ENCODE data around the gene SLC12A4. TPM values are rescaled to one million over a fixed set of nuclear protein-coding genes. Genes with fewer than 3 reads are reported as not detected.

The SLC12A4 gene
- total and polyA plus RNA-seq, 2 of the 13 experiments (the other 11 are each of a cell fraction or from before 2014, with no cell fraction given) = 65.1 to 84.3 TPM

DNA sequence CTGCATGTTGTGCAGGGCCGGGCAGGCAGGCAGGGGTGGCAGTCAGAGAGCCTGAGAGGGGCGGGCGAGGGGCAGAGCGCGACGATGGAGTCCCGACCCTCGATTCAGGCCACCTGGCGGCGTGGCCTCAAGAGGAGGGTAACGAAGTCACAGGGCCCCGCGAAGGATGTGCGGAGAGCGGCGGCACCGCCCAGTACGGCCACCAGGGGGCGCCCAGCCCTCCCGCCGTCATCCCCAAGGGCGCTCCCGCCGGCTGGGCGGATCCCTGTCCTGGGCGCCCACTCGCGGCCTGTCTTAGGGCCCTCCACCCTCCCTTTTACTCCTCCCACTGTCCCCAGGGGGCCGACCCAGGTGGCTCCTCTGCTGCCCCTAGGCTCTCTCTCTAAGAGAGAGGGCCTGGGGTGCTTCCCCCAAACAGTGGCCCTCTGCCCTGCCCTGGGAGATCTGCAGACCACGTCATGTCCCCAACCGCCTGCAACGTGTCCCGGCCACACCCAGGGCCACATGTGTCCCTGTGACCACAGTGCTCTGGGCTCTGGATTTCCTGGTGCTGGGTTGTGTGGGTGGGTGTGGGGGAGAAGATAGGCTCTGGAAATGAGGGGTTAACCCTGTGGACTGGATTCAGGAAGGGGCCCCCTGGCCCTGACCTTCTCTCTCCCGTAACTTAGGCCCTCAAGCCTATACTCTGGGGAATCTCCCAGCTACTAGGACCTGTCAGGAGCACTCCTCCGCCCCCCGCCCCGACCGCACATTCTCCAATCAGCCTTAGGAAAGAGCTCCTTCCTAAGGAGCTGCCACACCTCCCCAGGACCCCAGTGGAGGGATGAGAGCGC lies 25.0 kb upstream of the SLC12A4 start (continued):
- TF ChIP-seq, protein P1, sequence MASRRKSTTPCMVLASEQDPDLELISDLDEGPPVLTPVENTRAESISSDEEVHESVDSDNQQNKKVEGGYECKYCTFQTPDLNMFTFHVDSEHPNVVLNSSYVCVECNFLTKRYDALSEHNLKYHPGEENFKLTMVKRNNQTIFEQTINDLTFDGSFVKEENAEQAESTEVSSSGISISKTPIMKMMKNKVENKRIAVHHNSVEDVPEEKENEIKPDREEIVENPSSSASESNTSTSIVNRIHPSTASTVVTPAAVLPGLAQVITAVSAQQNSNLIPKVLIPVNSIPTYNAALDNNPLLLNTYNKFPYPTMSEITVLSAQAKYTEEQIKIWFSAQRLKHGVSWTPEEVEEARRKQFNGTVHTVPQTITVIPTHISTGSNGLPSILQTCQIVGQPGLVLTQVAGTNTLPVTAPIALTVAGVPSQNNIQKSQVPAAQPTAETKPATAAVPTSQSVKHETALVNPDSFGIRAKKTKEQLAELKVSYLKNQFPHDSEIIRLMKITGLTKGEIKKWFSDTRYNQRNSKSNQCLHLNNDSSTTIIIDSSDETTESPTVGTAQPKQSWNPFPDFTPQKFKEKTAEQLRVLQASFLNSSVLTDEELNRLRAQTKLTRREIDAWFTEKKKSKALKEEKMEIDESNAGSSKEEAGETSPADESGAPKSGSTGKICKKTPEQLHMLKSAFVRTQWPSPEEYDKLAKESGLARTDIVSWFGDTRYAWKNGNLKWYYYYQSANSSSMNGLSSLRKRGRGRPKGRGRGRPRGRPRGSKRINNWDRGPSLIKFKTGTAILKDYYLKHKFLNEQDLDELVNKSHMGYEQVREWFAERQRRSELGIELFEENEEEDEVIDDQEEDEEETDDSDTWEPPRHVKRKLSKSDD (CRISPR knock-in tag; IDR thresholded peaks at IDR 0.05; ENCODE audit: low read depth) = no peak
- TF ChIP-seq, protein P2, sequence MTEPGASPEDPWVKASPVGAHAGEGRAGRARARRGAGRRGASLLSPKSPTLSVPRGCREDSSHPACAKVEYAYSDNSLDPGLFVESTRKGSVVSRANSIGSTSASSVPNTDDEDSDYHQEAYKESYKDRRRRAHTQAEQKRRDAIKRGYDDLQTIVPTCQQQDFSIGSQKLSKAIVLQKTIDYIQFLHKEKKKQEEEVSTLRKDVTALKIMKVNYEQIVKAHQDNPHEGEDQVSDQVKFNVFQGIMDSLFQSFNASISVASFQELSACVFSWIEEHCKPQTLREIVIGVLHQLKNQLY (CRISPR knock-in tag; IDR thresholded peaks at IDR 0.05) = no peak
- no peak for TF ChIP-seq RAD51 (IDR thresholded peaks at IDR 0.05; ENCODE audit: borderline replicate concordance)
- TF ChIP-seq DNMT1 (CRISPR knock-in tag; IDR thresholded peaks at IDR 0.05) = peak; percentile 97
- 0 out of 2 replicates have a peak, but pooled peaks have one; percentile 20 for TF ChIP-seq SIX4 (CRISPR knock-in tag; IDR thresholded peaks at IDR 0.05)
- TF ChIP-seq SKI (IDR thresholded peaks at IDR 0.05; ENCODE audit: partially characterized antibody) = peak; percentile 58
- TF ChIP-seq NFKB2 (CRISPR knock-in tag; IDR thresholded peaks at IDR 0.05; ENCODE audit: borderline replicate concordance) = peak; percentile 85; the same call in 1 of the 2 replicates
- no peak for TF ChIP-seq ARHGAP35 (CRISPR knock-in tag; IDR thresholded peaks at IDR 0.05; ENCODE audit: borderline replicate concordance)
- TF ChIP-seq, protein P3, sequence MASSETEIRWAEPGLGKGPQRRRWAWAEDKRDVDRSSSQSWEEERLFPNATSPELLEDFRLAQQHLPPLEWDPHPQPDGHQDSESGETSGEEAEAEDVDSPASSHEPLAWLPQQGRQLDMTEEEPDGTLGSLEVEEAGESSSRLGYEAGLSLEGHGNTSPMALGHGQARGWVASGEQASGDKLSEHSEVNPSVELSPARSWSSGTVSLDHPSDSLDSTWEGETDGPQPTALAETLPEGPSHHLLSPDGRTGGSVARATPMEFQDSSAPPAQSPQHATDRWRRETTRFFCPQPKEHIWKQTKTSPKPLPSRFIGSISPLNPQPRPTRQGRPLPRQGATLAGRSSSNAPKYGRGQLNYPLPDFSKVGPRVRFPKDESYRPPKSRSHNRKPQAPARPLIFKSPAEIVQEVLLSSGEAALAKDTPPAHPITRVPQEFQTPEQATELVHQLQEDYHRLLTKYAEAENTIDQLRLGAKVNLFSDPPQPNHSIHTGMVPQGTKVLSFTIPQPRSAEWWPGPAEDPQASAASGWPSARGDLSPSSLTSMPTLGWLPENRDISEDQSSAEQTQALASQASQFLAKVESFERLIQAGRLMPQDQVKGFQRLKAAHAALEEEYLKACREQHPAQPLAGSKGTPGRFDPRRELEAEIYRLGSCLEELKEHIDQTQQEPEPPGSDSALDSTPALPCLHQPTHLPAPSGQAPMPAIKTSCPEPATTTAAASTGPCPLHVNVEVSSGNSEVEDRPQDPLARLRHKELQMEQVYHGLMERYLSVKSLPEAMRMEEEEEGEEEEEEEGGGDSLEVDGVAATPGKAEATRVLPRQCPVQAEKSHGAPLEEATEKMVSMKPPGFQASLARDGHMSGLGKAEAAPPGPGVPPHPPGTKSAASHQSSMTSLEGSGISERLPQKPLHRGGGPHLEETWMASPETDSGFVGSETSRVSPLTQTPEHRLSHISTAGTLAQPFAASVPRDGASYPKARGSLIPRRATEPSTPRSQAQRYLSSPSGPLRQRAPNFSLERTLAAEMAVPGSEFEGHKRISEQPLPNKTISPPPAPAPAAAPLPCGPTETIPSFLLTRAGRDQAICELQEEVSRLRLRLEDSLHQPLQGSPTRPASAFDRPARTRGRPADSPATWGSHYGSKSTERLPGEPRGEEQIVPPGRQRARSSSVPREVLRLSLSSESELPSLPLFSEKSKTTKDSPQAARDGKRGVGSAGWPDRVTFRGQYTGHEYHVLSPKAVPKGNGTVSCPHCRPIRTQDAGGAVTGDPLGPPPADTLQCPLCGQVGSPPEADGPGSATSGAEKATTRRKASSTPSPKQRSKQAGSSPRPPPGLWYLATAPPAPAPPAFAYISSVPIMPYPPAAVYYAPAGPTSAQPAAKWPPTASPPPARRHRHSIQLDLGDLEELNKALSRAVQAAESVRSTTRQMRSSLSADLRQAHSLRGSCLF (CRISPR knock-in tag; IDR thresholded peaks at IDR 0.05; ENCODE audit: borderline replicate concordance) = no peak
- TF ChIP-seq, protein P4, sequence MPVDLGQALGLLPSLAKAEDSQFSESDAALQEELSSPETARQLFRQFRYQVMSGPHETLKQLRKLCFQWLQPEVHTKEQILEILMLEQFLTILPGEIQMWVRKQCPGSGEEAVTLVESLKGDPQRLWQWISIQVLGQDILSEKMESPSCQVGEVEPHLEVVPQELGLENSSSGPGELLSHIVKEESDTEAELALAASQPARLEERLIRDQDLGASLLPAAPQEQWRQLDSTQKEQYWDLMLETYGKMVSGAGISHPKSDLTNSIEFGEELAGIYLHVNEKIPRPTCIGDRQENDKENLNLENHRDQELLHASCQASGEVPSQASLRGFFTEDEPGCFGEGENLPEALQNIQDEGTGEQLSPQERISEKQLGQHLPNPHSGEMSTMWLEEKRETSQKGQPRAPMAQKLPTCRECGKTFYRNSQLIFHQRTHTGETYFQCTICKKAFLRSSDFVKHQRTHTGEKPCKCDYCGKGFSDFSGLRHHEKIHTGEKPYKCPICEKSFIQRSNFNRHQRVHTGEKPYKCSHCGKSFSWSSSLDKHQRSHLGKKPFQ (CRISPR knock-in tag; IDR thresholded peaks at IDR 0.05; ENCODE audit: insufficient replicate concordance) = peak; percentile 44
- TF ChIP-seq NFE2L2 (IDR thresholded peaks at IDR 0.05; ENCODE audit: low read length) = no peak
- peak; percentile 76; the same call in 1 of the 2 replicates for TF ChIP-seq KDM5B (CRISPR knock-in tag; IDR thresholded peaks at IDR 0.05; ENCODE audit: borderline replicate concordance)
- TF ChIP-seq, protein P5, sequence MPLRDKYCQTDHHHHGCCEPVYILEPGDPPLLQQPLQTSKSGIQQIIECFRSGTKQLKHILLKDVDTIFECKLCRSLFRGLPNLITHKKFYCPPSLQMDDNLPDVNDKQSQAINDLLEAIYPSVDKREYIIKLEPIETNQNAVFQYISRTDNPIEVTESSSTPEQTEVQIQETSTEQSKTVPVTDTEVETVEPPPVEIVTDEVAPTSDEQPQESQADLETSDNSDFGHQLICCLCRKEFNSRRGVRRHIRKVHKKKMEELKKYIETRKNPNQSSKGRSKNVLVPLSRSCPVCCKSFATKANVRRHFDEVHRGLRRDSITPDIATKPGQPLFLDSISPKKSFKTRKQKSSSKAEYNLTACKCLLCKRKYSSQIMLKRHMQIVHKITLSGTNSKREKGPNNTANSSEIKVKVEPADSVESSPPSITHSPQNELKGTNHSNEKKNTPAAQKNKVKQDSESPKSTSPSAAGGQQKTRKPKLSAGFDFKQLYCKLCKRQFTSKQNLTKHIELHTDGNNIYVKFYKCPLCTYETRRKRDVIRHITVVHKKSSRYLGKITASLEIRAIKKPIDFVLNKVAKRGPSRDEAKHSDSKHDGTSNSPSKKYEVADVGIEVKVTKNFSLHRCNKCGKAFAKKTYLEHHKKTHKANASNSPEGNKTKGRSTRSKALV (CRISPR knock-in tag; IDR thresholded peaks at IDR 0.05) = peak; percentile 84
- peak; percentile 98 for TF ChIP-seq XRCC5 (optimal IDR thresholded peaks at IDR 0.05; ENCODE audit: low read length)
- no peak for TF ChIP-seq RORA (CRISPR knock-in tag; IDR thresholded peaks at IDR 0.05)
- peak; percentile 84; the same call in 1 of the 2 replicates for TF ChIP-seq ZNF547 (CRISPR knock-in tag; IDR thresholded peaks at IDR 0.05)
